GM19351 (cell line): ENCODE measurements around the gene FHIT.

Experiments used
- ATAC-seq: cut with Tn5 transposase; IDR thresholded peaks from one replicate; pipeline ENCODE4 v1.9.1; 2021; ENCODE audit warnings: mild to moderate bottlenecking, moderate library complexity; ENCODE audit not compliant: unreplicated experiment

FHIT gene

DNA sequence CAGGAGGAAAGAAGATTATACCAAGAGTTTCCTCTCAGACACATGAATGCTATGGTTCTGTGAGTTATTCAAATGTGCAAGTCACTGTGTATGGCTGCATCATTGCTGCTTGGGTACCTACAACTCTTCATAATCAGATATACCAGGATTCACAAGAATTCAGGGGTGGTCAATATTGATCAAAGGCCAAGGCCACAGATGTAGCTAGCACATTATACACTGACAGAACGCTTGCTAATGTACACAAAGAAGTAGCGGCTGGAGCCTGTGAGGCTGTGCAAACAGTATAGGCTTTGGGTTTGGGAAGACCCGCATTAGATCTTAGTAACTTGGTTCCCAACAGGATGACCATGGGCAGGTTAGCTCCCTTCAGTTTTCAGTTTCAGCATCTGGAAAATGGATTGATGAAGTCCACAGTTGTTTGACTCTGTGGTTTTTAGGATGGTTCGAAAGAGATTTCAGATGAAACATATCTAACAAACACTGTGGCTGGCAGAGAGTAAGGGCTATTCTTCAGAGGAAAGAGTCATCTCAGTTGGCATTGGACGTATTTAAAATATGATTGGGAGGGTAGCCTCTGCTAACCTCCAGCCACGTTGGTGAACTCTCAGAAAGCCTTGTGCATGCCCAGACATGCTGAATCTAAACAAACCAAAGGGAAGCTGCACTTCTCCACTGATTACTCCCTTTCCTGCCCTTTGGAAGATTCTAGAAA lies 1452.7 kb downstream of the FHIT start:
- ATAC-seq, result no peak

DNA sequence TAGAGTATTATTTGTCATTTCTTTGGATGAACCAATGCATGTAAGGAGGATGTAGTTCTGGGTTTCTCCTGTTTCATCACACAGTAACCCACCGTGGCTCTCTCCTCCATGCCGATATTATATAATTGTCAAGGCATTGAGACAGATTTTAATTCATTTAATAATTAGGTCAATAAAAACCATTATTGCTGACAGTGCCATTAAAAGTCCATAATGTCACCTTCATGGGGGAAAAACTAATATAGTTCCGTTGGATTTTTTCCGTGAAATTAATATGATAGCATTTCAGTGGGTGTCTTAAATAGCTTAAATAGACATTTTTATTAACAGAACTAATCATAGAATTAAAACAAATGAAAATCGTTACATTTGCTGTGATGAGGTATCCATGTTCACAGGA lies 1453.7 kb downstream of the FHIT start:
- no peak for ATAC-seq

DNA sequence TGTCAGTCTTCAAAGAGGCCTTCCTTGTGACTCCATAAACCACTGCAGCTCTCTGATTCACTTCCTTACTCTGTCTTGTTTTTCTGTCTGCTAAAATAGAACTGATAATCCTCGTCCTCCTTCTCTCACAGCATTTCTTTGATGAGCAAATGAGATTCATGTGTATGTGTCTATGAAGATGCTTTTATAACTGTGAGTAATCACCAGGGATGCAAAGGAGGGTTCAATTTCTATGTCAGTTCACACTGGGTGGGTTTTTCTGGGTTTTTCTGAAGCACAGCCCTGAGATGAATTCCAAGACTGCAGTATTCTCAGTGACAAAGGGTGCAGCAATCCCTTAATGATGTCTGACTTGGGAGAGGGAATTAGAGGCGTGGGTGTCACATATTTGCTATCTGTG lies 1454.8 kb downstream of the FHIT start:
- no peak for ATAC-seq

DNA sequence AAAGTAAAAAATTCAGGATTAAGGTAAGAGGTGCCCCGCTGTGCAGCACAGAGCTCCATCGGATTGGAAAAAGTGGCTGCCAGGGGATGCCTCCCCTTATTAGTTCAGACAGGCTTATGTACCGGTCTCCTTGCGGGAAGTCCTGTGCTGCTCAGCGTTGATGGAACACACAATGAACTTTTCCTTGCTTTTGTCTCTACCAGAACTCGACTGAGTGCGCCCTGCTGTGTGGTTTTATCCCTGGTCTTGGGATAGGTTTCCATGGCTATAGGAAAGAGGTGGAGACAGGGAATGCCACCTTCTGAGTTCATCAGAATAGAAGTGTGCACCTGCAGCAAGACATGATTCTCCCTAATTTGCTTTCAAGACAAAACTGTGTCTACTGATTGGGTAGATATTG lies 1455.5 kb downstream of the FHIT start:
- no peak for ATAC-seq

DNA sequence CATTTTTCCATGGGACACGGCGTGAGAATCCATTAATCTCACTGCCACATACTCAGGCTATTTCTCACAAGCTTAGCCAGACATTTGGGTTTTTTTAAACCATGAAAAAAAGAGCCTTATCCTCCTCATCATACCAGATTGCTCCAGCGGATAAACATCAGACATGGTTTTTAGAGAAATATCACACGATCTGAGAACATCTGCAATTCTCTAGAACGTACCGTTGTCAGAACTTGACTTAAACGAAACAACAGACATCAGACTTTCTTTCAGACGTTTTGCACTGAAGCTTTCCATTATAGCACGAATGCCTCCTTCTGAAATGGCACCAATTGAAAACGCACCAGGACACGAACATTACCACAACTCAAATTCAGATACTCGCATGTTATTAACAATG lies 1457.3 kb downstream of the FHIT start:
- no peak for ATAC-seq

DNA sequence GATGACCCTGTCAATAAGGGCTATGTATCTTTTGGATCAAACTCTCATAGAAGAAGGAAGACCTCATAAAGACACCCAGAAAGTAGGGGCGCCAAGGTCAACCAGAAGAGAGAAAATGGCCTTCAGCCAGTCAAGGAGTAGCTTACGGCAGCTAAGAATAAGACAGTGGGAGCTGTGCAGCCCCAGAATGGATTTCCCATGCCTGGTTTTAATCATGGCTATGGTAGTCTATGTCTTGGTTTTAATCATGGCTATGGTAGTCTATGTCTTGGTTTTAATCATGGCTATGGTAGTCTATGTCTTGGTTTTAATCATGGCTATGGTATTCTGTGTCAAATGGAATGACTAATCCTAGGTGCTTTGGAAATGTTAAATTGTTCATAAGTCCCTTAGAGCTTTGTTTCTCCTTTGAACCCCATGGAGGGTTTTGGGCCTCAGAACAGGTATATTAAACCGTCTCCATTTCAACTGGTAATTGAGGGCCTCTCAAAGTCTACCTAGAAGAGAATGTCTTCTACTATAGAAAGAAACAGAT lies 1459.4 kb downstream of the FHIT start:
- no peak for ATAC-seq

DNA sequence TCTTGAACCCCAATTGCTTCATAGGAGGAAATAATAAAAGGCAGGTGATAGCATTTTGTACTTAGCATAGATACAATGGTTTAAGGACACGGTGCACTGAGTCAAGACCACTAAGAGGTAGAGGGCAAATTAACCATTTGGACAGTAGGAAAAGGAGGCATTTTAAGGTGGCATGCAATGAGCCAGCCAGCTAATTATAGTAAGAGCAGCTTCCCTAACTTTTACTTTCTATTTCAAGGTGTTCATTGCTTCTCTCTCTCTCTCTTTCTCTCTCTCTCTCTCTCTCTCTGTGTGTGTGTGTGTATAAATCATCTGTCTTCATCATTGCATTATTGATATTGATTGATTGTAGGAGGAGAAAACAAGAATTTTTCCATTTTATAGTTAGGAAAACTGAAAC lies 1461.0 kb downstream of the FHIT start:
- ATAC-seq, result no peak

DNA sequence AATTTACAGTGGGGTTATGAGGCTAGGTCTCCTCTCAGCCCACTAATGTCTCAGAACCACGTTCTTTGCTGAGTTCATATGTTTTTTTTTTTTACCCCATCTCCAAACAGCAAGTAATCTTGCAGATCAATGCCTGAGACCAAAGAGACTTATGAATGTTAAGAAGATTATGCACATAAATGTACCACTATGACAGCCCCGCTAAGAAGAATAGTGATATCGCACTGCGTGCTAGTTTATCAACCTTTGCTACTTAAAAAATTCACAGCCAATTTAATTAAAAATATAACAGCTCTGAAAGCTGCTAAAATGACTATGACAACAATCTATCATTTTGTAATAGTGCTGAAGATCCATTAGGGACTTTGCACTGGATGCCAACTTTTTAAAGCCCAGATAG lies 1462.5 kb downstream of the FHIT start:
- ATAC-seq, result no peak

DNA sequence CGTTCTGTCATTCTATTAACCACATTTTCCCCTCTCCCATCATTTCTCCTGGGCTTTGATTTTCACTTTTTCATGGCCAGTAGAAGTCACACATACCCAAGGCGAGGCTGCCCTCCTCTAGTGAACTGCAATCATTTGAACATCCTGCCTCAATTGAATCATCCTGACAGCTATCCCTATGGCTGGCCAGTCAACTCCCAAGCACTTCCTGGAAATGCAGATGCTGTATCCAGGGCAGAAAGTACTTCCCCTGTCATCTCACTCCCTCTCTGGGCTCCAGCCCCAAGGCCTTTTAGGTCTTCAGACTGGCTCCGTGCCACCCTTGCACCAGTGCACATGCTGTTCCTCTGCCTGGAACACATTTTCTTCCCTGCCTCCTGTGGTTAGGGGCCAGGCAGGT lies 1463.1 kb downstream of the FHIT start:
- ATAC-seq, result no peak

DNA sequence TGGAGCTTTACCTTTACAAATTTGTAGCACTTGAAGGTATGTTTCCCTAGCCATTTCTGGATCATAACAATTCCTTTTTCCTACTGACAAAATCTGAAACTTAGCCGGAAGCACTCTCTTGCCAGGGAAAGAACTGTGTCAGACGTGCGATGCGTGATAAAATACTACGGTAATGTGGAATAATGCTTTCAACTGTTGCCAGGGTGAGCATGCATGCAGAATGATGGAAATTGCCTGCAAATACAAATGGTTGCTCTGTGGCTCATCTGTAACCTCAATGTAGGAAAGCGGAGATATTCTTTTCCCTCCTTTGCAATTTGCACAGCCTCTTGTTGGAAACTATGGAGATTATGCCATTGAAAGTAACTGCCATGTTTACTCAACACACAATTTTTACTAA lies 1464.9 kb downstream of the FHIT start:
- no peak for ATAC-seq

DNA sequence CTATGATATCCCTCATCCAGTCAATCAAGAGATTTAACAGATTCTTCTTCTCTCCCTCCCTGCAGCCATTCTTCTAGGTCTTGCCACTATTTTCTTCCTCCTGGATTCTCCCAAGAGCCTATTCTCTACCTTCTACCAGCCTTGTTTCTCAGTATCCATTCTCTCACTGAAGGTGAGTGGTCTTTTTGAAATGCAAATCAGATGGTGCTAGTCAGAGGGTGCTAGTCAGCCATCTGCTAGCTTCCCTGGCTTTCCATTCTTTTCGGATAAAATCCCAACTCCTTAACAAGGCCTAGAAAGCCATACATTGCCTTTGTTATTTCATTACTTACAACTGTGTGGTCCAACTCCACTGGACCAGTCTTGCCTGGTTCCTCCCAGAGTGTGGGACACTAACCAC lies 1467.1 kb downstream of the FHIT start:
- ATAC-seq, result no peak

DNA sequence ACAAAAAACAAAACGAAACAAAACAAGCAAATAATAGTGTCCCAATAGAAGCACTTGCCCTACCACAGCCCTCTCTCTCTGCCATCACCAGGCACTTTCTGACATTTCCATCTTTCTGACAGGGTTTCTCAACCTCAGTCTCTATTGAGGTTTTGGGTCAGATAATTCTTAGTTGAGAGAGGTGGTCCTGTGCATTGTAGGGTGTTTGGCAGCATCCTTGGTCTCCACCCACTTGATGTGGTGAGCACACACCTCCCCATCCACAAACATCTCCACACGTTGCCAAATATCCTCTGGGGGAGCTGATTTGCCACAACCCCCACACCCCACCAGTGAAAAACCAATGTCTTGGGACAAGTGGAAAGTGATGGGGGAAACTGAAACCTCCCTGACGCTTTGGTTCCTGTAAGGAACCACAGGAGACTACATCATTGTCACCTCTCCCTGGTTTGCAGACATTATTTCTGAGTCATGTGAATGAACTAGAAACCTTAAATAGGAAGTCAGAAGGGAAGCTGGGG lies 1467.7 kb downstream of the FHIT start:
- ATAC-seq, result no peak

DNA sequence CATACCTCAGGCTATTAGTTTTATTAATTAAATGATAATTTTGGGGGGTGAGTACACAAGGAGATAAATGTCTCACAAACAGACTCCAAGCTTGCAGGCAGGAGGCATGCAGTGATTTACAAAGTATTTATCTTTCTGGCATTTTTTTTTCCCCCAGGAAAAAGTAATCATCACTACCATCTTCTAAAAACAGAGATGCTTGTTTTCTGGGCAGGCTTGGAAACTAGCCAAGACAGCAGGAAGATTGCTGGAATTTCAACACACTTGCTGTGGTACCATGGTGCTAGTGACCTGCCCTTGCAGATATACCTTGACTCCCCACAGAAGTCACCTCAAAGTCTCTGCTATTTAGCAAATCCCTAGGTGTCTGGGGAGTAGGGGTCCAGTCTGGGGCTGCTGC lies 1468.6 kb downstream of the FHIT start:
- ATAC-seq, result no peak

DNA sequence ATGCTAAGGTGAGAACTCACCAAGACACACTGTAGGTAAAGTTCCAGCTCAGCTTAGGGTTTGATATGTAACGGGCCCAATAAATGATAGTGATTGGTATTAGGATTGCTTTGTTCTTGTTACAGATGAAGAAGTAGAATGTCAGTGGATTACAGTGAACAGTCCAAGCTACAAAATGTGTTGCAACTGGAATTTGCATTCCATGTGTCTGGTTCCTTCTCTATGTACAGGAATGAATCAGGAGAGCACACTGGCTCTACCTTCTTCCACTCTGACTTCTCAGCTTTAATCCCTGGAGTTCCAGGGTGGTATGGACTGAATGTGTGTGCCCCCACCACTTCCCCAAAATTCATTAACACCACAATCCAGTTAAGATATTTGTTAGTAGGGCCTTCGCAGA lies 1471.0 kb downstream of the FHIT start:
- ATAC-seq, result no peak

DNA sequence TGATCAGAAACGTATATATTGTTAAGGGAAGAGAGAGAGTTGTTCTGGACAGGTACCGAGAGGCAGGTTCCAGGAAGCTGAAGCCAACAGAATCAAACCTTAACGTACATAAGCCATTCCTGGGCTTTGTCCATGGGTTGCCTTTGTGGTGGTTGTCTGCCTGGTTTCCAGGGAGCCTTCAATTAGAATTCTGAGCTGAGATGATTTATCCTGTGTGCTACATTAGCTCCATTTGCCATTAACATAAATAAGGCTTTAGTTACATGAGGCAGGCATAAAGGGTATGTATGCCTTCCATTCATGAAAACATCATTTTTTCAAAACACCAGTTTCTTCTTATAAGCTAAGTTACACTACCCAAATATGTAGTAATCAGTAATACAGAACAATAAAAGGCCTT lies 1472.0 kb downstream of the FHIT start:
- ATAC-seq, result no peak

DNA sequence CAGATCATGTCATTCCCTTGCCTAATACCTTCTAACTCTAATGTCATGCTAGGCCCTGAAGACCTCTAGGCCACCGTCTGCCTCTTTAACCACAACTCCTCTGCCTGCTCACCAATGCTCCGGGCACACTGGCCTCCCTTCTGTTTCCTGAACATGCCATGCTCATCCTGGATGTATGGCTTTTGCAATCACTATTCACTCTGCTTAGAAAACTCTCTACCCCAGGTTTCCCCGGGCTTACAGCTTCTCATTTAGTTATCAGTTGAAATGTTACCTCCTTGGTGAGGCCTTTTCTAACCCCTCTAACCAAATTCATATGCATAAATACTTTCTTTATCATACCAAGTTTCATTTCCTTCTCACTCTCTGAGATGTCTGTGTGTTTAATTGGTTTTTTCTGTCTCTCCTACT lies 1473.6 kb downstream of the FHIT start:
- ATAC-seq, result peak; percentile 72

DNA sequence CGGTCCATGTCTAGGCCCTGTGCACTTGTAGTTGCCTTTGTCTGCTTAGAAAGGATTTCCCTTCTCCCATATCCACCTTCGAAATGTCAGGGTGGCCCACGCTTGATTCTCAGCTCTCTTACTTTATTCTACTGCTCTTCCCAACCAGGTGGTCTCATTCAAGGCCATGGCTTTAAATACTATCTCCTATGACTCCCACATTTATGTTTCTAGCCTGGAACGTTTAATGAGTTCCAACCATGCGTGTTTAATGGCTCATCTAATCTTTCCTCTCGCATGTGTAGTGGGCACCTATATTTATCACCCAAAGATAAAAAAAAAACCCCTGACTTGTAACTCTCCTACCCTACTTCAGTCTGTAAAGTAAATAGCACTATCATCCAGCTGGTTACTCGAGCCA lies 1474.2 kb downstream of the FHIT start:
- no peak for ATAC-seq

DNA sequence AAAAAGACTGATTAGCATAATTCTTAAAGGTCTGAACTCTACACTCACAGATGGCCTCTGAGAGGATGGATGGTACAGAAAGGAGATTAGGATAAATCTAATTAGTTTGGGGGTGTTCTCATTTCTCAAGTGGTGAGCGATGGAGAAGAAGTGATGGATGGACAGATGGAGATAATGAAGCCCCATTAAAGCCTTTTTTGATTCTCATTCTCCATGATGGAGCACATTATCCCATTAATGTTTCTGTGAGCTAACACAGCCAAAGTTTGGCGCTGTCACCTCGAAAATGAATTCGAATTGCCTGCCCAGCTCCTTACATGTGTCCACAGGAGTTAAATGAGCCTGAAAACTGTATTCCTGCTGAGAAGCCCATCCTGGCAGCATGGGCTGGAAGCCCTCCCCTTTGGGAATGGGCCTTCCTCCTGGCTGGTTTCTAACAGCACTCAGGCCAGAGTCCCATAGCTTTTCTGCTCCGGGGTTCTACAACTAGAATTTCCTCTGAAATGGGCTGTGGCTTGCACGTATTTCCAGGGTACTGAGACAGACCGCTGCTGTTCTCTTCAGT lies 1475.4 kb downstream of the FHIT start:
- ATAC-seq, result no peak

DNA sequence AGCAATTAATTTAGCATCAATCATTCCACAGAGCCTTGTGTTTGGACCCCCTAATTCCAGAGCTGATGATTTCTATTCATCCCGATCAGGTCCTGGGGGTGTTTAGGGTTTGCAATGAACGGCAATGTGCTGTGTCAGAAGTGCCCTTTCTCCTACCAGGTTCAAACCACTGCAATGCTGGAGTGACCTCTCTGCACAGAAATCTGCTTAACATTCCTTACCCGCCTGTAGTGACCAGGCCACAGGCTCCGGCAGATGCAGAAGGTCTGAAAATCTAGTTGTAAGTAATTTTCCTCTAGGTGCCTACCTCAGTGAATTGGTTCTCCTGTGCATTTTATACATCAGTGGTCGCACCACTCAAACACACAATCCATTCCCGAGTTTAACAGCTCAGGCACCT lies 1476.1 kb downstream of the FHIT start:
- no peak for ATAC-seq

DNA sequence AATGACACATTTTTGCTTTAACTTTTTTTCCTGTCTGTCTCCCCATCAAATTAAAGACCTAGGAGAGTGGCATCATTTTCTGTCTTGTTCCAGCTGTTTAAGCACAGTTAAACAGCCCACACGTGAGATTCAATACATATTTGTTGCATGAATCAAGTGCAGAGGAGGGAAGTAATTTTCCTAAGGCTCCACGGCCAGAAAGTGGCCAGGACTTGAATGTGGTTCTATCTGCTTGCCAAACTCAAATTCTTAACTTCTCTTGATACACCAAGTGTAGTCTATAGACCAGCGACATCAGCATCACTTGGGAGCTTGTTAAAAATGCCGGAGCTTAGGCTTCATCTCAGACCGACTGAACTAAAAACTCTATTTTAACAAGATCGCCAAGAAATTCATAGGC lies 1476.6 kb downstream of the FHIT start:
- ATAC-seq, result no peak

DNA sequence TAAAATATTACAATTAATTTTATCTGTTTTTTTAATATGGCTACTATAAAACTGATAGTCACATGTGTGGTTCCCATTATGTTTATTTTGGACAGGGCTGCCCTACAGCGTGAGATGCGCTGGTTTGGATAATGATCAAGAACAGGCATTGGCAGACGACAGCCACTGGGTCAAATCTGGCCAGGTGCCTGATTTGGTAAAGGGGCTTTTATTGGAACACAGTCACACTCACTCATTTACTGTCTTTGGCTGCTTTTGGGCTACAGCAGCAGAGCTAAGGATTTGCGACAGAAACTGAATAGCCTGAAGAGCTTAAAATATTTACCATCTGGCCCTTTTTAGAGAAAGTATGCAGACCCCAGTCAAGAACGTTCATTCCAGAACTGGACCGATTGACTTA lies 1477.3 kb downstream of the FHIT start:
- no peak for ATAC-seq
